NCI-H187 treated with DMSO at 0.1 percent for 48 hours (cell line): ENCODE results near the gene SLC25A6.
"Not testable (repeated sequence)": the region's sequence is repeated elsewhere in the genome, so short reads cannot be mapped to it uniquely, and the experiment has no call there.

Experiments
- DNase-seq: peaks from one replicate; lab custom pipeline; 2025; lab: John Stamatoyannopoulos, UW

Gene SLC25A6

GRCh38 chrX:1391707-1392375 lies at the start of gene SLC25A6:
Gene SLC25A6, minus strand, starts transcription at chrX:1392113. Its CDS starts 104 bp downstream, at chrX:1392009.
- DNase-seq: no peak

GRCh38 chrX:1440506-1440905 lies 48.6 kb upstream of the SLC25A6 start:
- DNase-seq: no peak

- DNase-seq: no peak
Measured at GRCh38 chrX:1435241-1435895, 43.5 kb upstream of the SLC25A6 start.

DNA sequence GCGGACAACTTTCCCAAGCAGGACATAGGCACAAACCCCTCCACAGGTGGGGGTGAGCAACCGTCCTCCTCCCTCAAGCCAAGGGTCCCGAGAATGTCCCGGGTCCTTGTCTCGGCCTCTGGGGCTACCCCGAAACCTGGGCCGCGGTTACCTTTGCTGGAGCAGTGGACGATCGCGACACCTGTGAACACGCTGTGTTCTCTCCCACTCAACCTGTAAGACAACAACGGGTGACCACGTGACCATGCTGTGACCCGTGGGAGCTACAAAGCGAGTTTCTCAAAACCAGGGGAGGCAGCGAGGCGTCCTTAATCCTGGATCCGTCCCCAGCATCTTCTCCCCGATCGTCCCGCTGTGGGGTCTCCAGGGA lies 42.9 kb upstream of the SLC25A6 start:
- DNase-seq: no peak

GRCh38 chrX:1433646-1434357 lies 41.9 kb upstream of the SLC25A6 start:
- DNase-seq: no peak

DNA sequence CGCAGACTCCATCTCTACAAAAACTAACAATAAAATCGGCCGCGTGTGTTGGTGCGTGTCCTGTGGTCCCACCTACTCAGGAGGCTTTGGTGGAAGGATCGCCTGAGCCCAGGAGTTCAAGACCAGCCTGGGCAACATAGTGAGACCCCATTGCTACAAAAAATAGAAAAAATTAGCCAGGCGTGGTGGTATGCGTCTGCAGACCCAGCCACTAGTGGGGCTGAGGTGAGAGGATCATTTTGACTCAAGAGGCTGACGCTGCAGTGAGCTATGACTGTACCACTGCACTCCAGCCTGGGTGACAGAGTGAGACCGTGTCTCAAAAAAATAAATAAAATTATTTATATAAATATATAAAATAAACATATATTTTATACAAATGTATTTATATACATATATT lies 38.5 kb upstream of the SLC25A6 start:
- DNase-seq: no peak

DNA sequence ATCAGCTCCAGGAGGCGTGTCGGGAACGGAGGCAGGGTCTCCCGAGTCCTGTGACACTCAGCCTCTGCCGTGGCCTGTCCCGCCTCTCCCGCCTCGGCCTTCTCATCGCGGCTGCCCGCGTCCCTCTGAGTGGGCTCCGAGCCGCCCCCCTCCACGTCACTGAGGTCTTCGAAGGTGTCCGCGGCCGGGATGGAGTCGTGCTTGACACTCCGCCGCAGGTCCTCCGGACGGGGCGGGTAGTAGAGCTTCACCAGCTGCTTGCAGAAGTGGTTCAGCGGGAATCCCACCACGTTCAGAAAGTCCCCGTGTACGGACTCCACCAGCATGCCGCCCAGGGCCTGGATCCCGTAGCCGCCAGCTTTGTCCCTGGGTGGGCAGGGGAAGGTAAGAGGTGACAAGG lies 35.8 kb upstream of the SLC25A6 start:
- DNase-seq: no peak

DNA sequence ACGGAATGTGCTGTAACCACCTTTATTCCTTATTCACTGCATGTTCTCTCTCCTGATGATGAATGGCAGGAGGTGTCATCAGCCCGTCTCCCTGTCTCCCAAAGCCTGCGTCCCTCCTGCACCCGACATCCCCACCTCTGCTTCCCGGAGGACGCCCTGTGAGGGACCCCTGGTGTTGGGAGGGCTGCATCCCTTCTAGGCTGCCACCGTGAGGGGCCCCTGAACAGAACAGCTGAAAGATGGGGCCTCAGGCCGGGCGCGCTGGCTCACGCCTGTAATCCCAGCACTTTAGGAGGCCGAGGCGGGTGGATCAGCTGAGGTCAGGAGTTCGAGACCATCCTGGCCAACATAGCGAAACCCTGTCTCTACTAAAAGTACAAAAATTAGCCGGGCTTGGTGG lies 34.4 kb upstream of the SLC25A6 start:
- DNase-seq: not testable (repeated sequence)

GRCh38 chrX:1425381-1425780 lies 33.5 kb upstream of the SLC25A6 start:
- no peak for DNase-seq

GRCh38 chrX:1424147-1424851 lies 32.4 kb upstream of the SLC25A6 start:
- DNase-seq: no peak

GRCh38 chrX:1423215-1423614 lies 31.3 kb upstream of the SLC25A6 start:
- DNase-seq: no peak

- no peak for DNase-seq
Measured at GRCh38 chrX:1422135-1422465, 30.2 kb upstream of the SLC25A6 start.

DNA sequence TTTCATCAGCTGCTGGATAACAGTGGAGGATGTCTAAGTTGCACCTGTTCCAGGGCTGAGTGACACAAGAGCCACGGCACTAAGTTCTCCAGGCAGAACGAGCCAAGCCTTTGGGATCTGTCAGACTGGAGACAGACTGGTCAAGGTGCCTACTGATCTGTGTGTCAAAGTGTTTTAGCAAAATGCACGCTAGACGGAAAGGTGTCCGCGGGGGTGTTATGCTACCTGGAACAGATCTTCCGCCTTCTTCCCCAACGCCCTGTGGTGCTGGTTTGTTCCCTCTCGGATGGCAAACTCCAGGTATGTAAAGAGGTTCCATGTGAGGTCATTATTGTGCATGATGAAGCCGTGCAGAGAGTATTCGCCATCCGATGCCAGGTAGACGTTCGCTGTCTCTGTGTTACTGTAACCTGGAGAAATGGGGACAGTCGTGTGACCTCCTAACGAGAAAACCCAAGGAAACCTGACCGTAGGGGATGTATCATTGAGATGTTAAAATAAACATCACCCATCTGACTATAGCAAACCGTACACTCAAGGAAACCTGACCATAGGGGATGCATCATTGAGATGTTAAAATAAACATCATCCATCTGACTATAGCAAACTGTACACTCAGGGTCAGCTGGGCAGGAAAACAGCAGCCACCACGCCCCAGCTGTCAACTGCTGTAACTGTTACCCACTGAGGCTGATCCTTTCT lies 29.7 kb upstream of the SLC25A6 start:
- DNase-seq: no peak

GRCh38 chrX:1420371-1420770 lies 28.5 kb upstream of the SLC25A6 start:
- DNase-seq: no peak

DNA sequence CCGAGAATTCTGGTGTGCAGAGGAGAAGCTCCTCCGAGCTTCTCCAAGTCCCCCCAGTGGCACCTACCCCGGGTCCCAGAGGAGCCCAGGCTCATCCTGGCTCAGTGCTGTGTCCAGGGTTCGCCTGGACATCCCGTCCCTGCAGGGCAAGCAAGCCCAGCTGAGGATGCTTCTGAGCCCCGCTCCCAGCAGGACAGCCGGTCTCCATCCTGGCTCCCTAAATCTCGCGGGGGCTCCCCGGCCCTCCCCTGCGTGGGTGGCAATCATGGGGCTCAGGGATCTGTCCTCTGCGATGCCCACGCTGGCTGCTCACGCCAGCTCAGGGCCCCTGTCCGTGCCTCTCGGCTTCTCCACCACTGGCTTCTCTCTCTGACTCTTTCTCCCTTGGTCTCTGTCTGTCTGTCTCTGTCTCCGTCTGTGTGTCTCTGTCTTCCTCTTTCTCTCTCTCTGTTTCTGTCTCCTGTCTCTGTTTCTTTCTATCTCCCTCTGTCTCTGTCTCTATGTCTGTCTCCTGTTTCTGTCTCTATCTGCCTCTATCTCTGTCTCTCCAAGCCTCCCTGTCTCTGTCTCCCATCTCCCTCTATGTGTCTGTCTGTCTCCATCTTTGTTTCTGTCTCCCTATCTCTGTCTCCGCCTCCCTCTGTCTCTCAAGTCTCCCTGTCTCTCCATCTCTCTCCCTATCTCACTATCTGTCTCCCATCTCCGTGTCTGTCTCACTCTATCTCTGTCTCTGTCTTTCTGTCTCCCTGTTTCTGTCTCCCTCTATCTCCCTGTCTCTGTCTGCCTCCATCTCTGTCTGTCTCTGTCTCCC lies 27.8 kb upstream of the SLC25A6 start:
- DNase-seq: no peak

- no peak for DNase-seq
Measured at GRCh38 chrX:1418901-1419544, 27.1 kb upstream of the SLC25A6 start.

- no peak for DNase-seq
Measured at GRCh38 chrX:1417921-1418771, 26.2 kb upstream of the SLC25A6 start.

GRCh38 chrX:1416965-1417760 lies 25.2 kb upstream of the SLC25A6 start:
- DNase-seq: no peak

DNA sequence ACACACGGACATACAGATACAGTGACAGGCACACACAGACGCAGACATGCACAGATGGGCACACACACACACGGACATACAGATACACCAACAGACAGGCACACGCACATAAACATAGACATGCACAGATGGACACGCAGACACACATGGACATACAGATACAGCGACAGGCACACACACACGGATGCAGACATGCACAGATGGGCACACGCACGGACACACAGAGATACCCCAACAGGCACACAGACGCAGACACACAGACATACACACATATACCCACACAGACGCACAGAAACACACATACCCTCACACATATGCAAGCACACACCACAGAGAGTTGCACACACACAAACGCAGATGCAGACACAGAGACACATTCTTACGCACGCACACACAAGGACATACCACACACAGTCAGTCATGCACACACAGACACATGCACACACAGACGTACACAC lies 24.4 kb upstream of the SLC25A6 start:
- DNase-seq: no peak
